GM12878 (cell line): ENCODE measurements around the gene KREMEN2.

Experiments used
- CEBPB ChIP-seq, 2 experiments: fragments of 150-350 bp in 1 of 2; IDR thresholded peaks; 2 replicates each; pipeline ENCODE4 v1.6.1; 2012 to 2014; ENCODE audit warnings: low read depth in 2 of 2, low read length in 2 of 2, borderline replicate concordance in 1 of 2, inconsistent platforms in 1 of 2
- CTCF ChIP-seq, 3 experiments: IDR thresholded peaks in 2 of 3; conservative IDR thresholded peaks in 1 of 3; 2 replicates each; pipeline ENCODE4 v1.5.1; 2011; ENCODE audit warnings: low read depth in 3 of 3, low read length in 3 of 3, mild to moderate bottlenecking in 3 of 3, control low read depth in 2 of 3, moderate library complexity in 2 of 3, inconsistent platforms in 1 of 3, mixed read lengths in 1 of 3; ENCODE audit not compliant: control insufficient read depth in 2 of 3, insufficient read depth in 1 of 3; ENCODE audit errors: extremely low read depth in 1 of 3
- ELK1 ChIP-seq: IDR thresholded peaks from 2 replicates; pipeline ENCODE4 v1.6.1; 2012; ENCODE audit warnings: low read depth, low read length, improper control_type of control experiment
- EP300 ChIP-seq, 2 experiments: fragments of 150-350 bp in 1 of 2; IDR thresholded peaks; 2 replicates each; pipeline ENCODE4 v1.6.1; 2011 to 2012; ENCODE audit warnings: low read depth in 2 of 2, low read length in 2 of 2, borderline replicate concordance in 1 of 2, improper control_type of control experiment in 1 of 2, inconsistent platforms in 1 of 2; ENCODE audit not compliant: control insufficient read depth in 1 of 2
- FOXM1 ChIP-seq: IDR thresholded peaks from 2 replicates; pipeline ENCODE4 v1.6.1; 2012; ENCODE audit warnings: low read depth, mild to moderate bottlenecking, inconsistent platforms, low read length, moderate library complexity
- NR2C2 ChIP-seq: IDR thresholded peaks from 2 replicates; pipeline ENCODE4 v1.6.1; 2011; ENCODE audit warnings: borderline replicate concordance, low read depth; ENCODE audit not compliant: control insufficient read depth, insufficient read length
- POLR2A ChIP-seq: IDR thresholded peaks from 2 replicates; pipeline ENCODE4 v1.6.1; 2011; ENCODE audit warnings: low read depth, mild to moderate bottlenecking, low read length

GRCh38 chr16:2991566-2992261, 27.6 kb downstream of the KREMEN2 start:
- TF ChIP-seq FOXM1 (no peak), POLR2A (no peak), ELK1 (no peak), NR2C2 (no peak), EP300 (IDR thresholded peaks at IDR 0.05; ENCODE audit: borderline replicate concordance in 1 of 2, control insufficient read depth in 1 of 2, low read depth in 2 of 2, low read length in 2 of 2) (no peak), CEBPB (IDR thresholded peaks at IDR 0.05; ENCODE audit: borderline replicate concordance in 1 of 2, low read depth in 2 of 2, low read length in 2 of 2) (no peak), CTCF (IDR thresholded peaks at IDR 0.05 in 2 of 3, conservative IDR thresholded peaks at IDR 0.05 in 1 of 3; ENCODE audit: control insufficient read depth in 2 of 3, extremely low read depth in 1 of 3, insufficient read depth in 1 of 3, low read depth in 3 of 3, low read length in 3 of 3) (no peak)
